Measurements from ENCODE around the gene GALNT17. TPM values are rescaled to one million over a fixed set of nuclear protein-coding genes. Genes with fewer than 3 reads are reported as not detected.

Gene GALNT17
- total RNA-seq, 3 donors from 2014 or later, result 1.2 to 9.9 (median 3.3) TPM

GRCh38 chr7:71338866-71339265 is 206.9 kb downstream of the GALNT17 start:
- no peak overlapping the region for H3K4me3 ChIP-seq
- H3K4me1 ChIP-seq, result no peaks in the 10 kb centered on the region
- H3K9me3 ChIP-seq, result peaks cover 0 to 3% of the 10 kb centered on the region in 2 donors
- H3K27ac ChIP-seq, result no peak overlapping the region
- TF ChIP-seq POLR2AphosphoS5 (IDR thresholded peaks at IDR 0.05) (no peak), CTCF (IDR thresholded peaks at IDR 0.05) (no peak), POLR2A (IDR thresholded peaks at IDR 0.05) (no peak)
- DNase-seq (ENCODE audit: low spot score in 2 of 2), result no peak
- intact Hi-C loops (cut with DNase I; ENCODE audit: low total_unique reads), result no loop called here
- H3K27me3 ChIP-seq, result no peaks in the 10 kb centered on the region
- H3K36me3 ChIP-seq, result no peaks in the 10 kb centered on the region

GRCh38 chr7:71339924-71340323 is 208.0 kb downstream of the GALNT17 start:
- Histone ChIP-seq H3K4me1 (no peaks in the 10 kb centered on the region), H3K4me3 (no peak overlapping the region), H3K9me3 (peaks cover 0 to 14% of the 10 kb centered on the region in 2 donors), H3K27me3 (no peaks in the 10 kb centered on the region), H3K36me3 (no peaks in the 10 kb centered on the region), H3K27ac (no peak overlapping the region)
- TF ChIP-seq POLR2AphosphoS5 (IDR thresholded peaks at IDR 0.05) (no peak), POLR2A (IDR thresholded peaks at IDR 0.05) (no peak), CTCF (IDR thresholded peaks at IDR 0.05) (no peak)
- no peak for DNase-seq (ENCODE audit: low spot score in 2 of 2)
- intact Hi-C loops (cut with DNase I; ENCODE audit: low total_unique reads), result no loop called here

GRCh38 chr7:71342202-71342601 is 210.3 kb downstream of the GALNT17 start:
- H3K36me3 ChIP-seq, result no peaks in the 10 kb centered on the region
- TF ChIP-seq POLR2A (IDR thresholded peaks at IDR 0.05) (no peak), CTCF (IDR thresholded peaks at IDR 0.05) (no peak), POLR2AphosphoS5 (IDR thresholded peaks at IDR 0.05) (no peak)
- DNase-seq (ENCODE audit: low spot score in 2 of 2), result no peak
- peaks cover 0 to 14% of the 10 kb centered on the region in 2 donors for H3K9me3 ChIP-seq
- H3K4me3 ChIP-seq, result no peak overlapping the region
- no peaks in the 10 kb centered on the region for H3K4me1 ChIP-seq
- intact Hi-C loops (cut with DNase I; ENCODE audit: low total_unique reads), result no loop called here
- H3K27ac ChIP-seq, result no peak overlapping the region
- H3K27me3 ChIP-seq, result no peaks in the 10 kb centered on the region

- Histone ChIP-seq H3K27ac (no peak overlapping the region), H3K27me3 (no peaks in the 10 kb centered on the region), H3K4me3 (no peak overlapping the region), H3K9me3 (peaks cover 0 to 14% of the 10 kb centered on the region in 2 donors), H3K36me3 (no peaks in the 10 kb centered on the region), H3K4me1 (no peaks in the 10 kb centered on the region)
- TF ChIP-seq POLR2A (IDR thresholded peaks at IDR 0.05), result no peak
- no peak for TF ChIP-seq CTCF (IDR thresholded peaks at IDR 0.05)
- no peak for TF ChIP-seq POLR2AphosphoS5 (IDR thresholded peaks at IDR 0.05)
- DNase-seq (ENCODE audit: low spot score in 2 of 2), result no peak
- intact Hi-C loops (cut with DNase I; ENCODE audit: low total_unique reads), result no loop called here
Observed at GRCh38 chr7:71343039-71343438, 211.1 kb downstream of the GALNT17 start.

- H3K27me3 ChIP-seq, result no peaks in the 10 kb centered on the region
- H3K4me3 ChIP-seq, result no peak overlapping the region
- TF ChIP-seq POLR2A (IDR thresholded peaks at IDR 0.05) (no peak), POLR2AphosphoS5 (IDR thresholded peaks at IDR 0.05) (no peak), CTCF (IDR thresholded peaks at IDR 0.05) (no peak)
- no peaks in the 10 kb centered on the region for H3K4me1 ChIP-seq
- no peak for DNase-seq (ENCODE audit: low spot score in 2 of 2)
- peaks cover 0 to 14% of the 10 kb centered on the region in 2 donors for H3K9me3 ChIP-seq
- no peak overlapping the region for H3K27ac ChIP-seq
- H3K36me3 ChIP-seq, result no peaks in the 10 kb centered on the region
- intact Hi-C loops (cut with DNase I; ENCODE audit: low total_unique reads), result no loop called here
Observed at GRCh38 chr7:71343892-71344291, 211.9 kb downstream of the GALNT17 start.

All from breast epithelium (tissue), 4 donors.